HG03135 (cell line): ENCODE data around the gene CCDC148.
"Not testable (repeated sequence)": the region's sequence is repeated elsewhere in the genome, so short reads cannot be mapped to it uniquely, and the experiment has no call there.

Experiments used
- ATAC-seq: cut with Tn5 transposase; IDR thresholded peaks from one replicate; pipeline ENCODE4 v1.9.1; 2021; ENCODE audit warnings: mild to moderate bottlenecking, moderate library complexity; ENCODE audit not compliant: unreplicated experiment

The CCDC148 gene

DNA sequence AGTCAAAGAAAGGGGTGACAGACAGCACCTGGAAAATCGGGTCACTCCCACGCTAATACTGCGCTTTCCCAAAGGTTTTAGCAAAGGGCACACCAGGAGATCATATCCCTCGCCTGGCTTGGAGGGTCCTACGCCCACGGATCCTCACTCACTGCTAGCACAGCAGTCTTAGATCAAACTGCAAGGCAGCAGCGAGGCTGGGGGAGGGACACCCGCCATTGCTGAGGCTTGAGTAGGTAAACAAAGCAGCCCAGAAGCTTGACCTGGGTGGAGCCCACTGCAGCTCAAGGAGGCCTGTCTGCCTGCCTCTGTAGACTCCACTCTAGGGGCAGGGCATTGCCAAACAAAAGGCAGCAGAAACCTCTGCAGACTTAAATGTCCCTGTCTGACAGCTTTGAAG, 233.5 kb downstream of the CCDC148 start:
- not testable (repeated sequence) for ATAC-seq

DNA sequence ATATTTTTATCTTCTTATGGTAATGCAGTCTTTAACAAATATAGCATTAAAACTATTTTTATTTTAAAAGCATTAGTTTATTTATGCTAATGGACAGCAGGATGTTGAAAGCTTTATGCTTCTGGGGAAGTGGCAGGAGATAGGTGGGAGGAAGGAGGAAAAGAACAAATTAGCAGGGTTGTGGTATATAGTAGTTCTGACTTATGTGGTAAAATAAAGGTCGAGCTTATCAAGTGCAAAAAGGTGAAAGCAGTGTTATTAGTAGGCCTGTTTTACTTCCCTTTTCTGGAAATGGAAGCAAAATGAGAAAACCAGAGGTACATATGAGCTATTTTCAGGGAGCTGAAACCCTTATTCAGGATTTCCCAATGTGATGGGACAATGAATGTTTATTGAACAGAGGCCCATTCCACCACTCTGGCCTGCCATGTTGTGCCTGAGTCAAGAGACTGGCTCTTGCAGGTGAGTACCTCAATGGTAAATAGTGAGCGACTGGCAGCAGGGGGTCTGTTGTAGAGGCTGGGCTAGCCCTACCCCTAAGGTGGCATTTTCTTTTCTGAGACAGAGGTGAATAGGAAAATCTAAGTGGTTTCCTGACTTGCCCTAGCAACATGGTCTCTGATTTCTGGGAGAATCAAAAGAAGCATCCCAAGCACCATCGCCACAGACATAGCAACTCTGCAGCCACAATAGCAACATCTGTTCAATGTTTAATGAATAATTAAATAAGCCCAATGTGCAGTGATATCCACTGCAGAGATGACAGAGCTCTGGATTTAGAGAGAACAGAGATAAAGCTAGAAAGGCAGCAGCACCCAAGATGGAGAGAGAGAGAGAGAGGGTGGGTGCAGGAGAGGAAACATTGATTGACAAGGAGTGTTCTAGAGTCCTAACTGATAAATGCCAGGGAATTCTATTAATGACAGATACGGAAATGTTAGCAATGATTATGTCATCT, 235.2 kb downstream of the CCDC148 start:
- no peak for ATAC-seq

- ATAC-seq = no peak
These were observed 239.0 kb downstream of the CCDC148 start for GRCh38 chr2:158217593-158217992.

- ATAC-seq = peak; percentile 88
These were observed 242.1 kb downstream of the CCDC148 start for GRCh38 chr2:158214431-158214830.

GRCh38 chr2:158213773-158214172, 242.8 kb downstream of the CCDC148 start:
- no peak for ATAC-seq

DNA sequence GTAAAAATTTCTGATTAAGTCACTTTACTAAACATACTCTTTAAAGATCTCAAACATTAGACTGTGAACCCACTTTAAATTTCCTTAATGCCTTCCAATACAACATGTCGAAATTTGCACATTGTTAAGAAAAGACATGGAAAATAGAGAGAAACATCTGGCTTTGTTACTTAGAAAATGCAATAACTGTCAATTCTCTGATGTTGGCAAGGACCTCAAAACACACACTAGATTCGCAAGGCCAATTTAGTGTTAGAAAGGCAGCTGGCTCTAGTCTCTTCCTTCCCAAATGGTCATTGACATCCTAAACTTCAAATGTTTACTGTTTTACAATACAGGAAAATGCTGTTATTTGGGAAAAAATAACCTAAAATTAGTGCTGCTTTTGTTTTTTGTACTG, 244.3 kb downstream of the CCDC148 start:
- ATAC-seq = no peak

GRCh38 chr2:158211502-158211901, 245.1 kb downstream of the CCDC148 start:
- no peak for ATAC-seq

GRCh38 chr2:158207354-158207753, 249.2 kb downstream of the CCDC148 start:
- no peak for ATAC-seq

- no peak for ATAC-seq
These were observed 251.3 kb downstream of the CCDC148 start for GRCh38 chr2:158205215-158205614.

GRCh38 chr2:158204741-158205165, 251.8 kb downstream of the CCDC148 start:
- ATAC-seq = no peak

DNA sequence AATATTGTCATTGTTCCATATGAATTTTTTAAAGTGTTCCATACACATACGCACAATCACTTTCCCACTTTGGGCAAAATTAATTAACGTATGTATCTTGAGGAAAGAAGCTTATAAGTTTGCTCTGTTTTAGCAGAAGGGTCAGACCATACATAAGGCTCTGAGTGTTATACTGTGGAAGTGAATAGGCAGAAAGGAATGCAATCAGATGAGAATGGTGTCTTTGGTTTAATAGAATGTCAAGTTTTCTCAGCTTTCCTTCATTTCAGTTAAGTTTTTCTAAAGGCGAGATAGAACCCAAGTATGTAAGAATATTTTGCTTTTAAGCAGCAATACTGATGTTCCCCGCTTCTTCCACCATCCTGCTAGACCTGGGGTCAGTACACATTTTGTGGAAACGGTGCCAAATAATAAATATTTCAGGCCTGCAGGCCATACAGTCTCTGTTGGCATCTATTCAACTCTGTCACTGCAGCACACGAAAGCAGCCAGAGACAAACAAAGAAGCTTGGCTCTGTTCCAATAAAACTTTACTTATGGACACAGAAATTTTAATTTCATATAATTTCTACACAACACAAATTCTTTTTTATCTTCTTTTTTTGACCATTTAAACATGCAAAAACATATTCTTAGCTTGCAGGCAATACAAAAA, 254.3 kb downstream of the CCDC148 start:
- no peak for ATAC-seq

- ATAC-seq = no peak
These were observed 256.5 kb downstream of the CCDC148 start for GRCh38 chr2:158199928-158200650.

- no peak for ATAC-seq
These were observed 258.6 kb downstream of the CCDC148 start for GRCh38 chr2:158197940-158198339.

GRCh38 chr2:158194229-158194628, 262.3 kb downstream of the CCDC148 start:
- ATAC-seq = no peak

- no peak for ATAC-seq
These were observed 263.8 kb downstream of the CCDC148 start for GRCh38 chr2:158192515-158193443.

DNA sequence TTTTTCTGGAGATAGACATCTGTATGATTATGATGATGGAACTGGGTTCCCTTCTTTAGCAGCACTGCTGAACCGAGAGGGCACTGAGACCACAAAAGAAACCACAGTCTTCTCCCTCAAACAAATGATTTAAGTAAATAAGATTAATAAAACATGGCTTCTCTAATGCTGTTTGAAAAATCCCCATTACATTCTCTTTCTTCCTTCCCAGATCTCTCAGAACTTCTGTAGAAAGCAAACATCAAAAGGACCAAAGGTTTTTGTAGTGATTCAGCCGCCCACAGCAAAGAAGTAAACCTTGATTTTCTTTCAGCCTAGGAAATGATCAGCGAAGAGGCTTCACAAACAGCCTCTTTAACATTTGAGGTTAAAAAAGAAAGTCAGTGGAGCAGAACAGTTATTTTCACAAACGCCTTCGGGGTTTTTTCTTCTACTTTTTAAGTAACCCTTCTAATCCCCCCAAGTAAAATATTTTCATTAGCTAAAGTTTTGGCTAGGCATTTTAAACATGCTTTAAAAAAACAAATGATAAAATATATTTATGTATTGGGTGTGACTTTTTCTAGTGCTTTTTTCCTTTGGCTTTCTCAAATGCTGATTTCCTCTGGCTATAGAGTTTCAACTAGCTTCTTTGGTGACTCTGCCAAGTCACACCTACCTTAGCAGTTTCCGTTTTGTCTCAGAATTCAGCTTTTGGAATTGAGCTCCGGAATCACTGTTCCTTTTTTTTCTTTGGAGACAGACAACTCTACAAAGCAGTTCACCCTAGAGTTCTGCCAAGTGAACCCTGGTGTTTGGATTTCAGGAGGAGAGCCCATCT, 265.3 kb downstream of the CCDC148 start:
- ATAC-seq = peak; percentile 83

DNA sequence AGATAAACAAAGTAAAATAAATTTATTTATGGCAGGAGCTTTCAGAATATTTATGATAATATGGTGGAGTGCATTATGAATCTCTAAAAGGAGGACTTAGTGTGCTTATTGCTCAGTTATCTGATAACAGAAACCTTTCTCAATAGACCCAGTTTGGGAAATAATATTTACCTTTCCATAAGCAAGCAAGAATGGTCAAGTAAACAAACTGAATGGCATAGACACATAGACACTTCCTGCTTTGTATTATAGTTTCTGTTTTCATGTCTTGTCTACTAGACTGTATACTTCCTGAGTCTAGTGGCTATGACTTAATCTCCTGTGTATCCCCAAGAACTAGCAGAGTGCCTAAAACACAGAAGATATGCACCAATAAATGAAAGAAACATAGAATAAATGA, 267.0 kb downstream of the CCDC148 start:
- ATAC-seq = peak; percentile 61

- ATAC-seq = no peak
These were observed 268.6 kb downstream of the CCDC148 start for GRCh38 chr2:158187908-158188307.

GRCh38 chr2:158184556-158185343, 271.8 kb downstream of the CCDC148 start:
- ATAC-seq = no peak
